GM12891 (cell line): ENCODE results near the gene BCAT1.
A peak's percentile ranks its signal among the peaks of the same experiment; 100 is the strongest.
"Not testable (repeated sequence)": the region's sequence is repeated elsewhere in the genome, so short reads cannot be mapped to it uniquely, and the experiment has no call there.

Experiments
- DNase-seq: peaks from one replicate; pipeline ENCODE4 v3.0.0; 2011; ENCODE audit warnings: low spot score; ENCODE audit not compliant: insufficient read length
- FAIRE-seq: peaks from 2 replicates; lab custom pipeline; 2011; peaks lifted over from hg19 to GRCh38; lab: Jason Lieb, UNC
- PAX5 ChIP-seq: IDR thresholded peaks from 2 replicates; pipeline ENCODE4 v1.6.1; 2011; ENCODE audit warnings: low read length, moderate library complexity, mild to moderate bottlenecking; ENCODE audit not compliant: insufficient read depth, severe bottlenecking
- POLR2A ChIP-seq: IDR thresholded peaks from 2 replicates; pipeline ENCODE4 v1.6.1; 2011; ENCODE audit warnings: low read depth, low read length, control low read depth
- POLR2AphosphoS5 ChIP-seq: IDR thresholded peaks from 2 replicates; pipeline ENCODE4 v1.6.1; 2011; ENCODE audit warnings: low read depth, low read length, control low read depth
- POU2F2 ChIP-seq: IDR thresholded peaks from 2 replicates; pipeline ENCODE4 v1.6.1; 2011; ENCODE audit warnings: low read depth, mild to moderate bottlenecking, control low read depth, low read length, moderate library complexity
- SPI1 ChIP-seq: IDR thresholded peaks from 2 replicates; pipeline ENCODE4 v1.6.1; 2011; ENCODE audit warnings: low read depth, low read length, control low read depth
- TAF1 ChIP-seq: IDR thresholded peaks from 2 replicates; pipeline ENCODE4 v1.6.1; 2011; ENCODE audit warnings: low read depth, low read length, control low read depth

BCAT1 gene

GRCh38 chr12:24928131-24928530 is 20.8 kb downstream of the BCAT1 start:
- no peak for FAIRE-seq
- TF ChIP-seq POLR2AphosphoS5 (no peak), TAF1 (no peak), POU2F2 (no peak), POLR2A (no peak), SPI1 (no peak), PAX5 (no peak)
- no peak for DNase-seq

- FAIRE-seq: not testable (repeated sequence)
Measured at GRCh38 chr12:24926080-24926479, 22.8 kb downstream of the BCAT1 start.

GRCh38 chr12:24922090-24922489 is 26.8 kb downstream of the BCAT1 start:
- DNase-seq (no peak), FAIRE-seq (no peak)
- TF ChIP-seq POLR2AphosphoS5 (no peak), TAF1 (no peak), SPI1 (no peak), PAX5 (no peak), POLR2A (no peak), POU2F2 (no peak)

More at GRCh38 chr12:24926080-24926479, 22.8 kb downstream of the BCAT1 start:
- not testable (repeated sequence) for DNase-seq

GRCh38 chr12:24921251-24922038 is 27.5 kb downstream of the BCAT1 start:
- no peak for DNase-seq
- TF ChIP-seq TAF1: no peak
- no peak for TF ChIP-seq SPI1
- no peak for TF ChIP-seq PAX5
- TF ChIP-seq POLR2A: no peak
- FAIRE-seq: no peak

- TF ChIP-seq TAF1 (no peak), POLR2A (no peak), SPI1 (no peak), POU2F2 (no peak), PAX5 (no peak), POLR2AphosphoS5 (no peak)
- DNase-seq: no peak
- no peak for FAIRE-seq
Measured at GRCh38 chr12:24920141-24920540, 28.8 kb downstream of the BCAT1 start.

- TF ChIP-seq TAF1 (no peak), PAX5 (no peak), POLR2AphosphoS5 (no peak), POLR2A (no peak), POU2F2 (no peak), SPI1 (no peak)
- DNase-seq (no peak), FAIRE-seq (peak; percentile 78)
Measured at GRCh38 chr12:24919346-24920001, 29.4 kb downstream of the BCAT1 start.

- FAIRE-seq (no peak), DNase-seq (no peak)
- no peak for TF ChIP-seq POLR2AphosphoS5
- no peak for TF ChIP-seq POU2F2
- no peak for TF ChIP-seq PAX5
- TF ChIP-seq POLR2A: no peak
- TF ChIP-seq SPI1: no peak
- TF ChIP-seq TAF1: no peak
Measured at GRCh38 chr12:24918596-24918995, 30.3 kb downstream of the BCAT1 start.

- FAIRE-seq: no peak
- DNase-seq: no peak
- TF ChIP-seq POLR2AphosphoS5 (no peak), TAF1 (no peak), POU2F2 (no peak), SPI1 (no peak), POLR2A (no peak), PAX5 (no peak)
Measured at GRCh38 chr12:24915501-24915900, 33.4 kb downstream of the BCAT1 start.

- no peak for TF ChIP-seq TAF1
- DNase-seq: no peak
- FAIRE-seq: no peak
Measured at GRCh38 chr12:24913953-24914352, 34.9 kb downstream of the BCAT1 start.

GRCh38 chr12:24913130-24913529 is 35.8 kb downstream of the BCAT1 start:
- no peak for TF ChIP-seq TAF1
- TF ChIP-seq SPI1: no peak
- TF ChIP-seq POLR2A: no peak
- no peak for TF ChIP-seq POU2F2
- TF ChIP-seq POLR2AphosphoS5: no peak
- TF ChIP-seq PAX5: no peak
- DNase-seq (no peak), FAIRE-seq (peak; percentile 20)

GRCh38 chr12:24911271-24911791 is 37.6 kb downstream of the BCAT1 start:
- FAIRE-seq: no peak
- TF ChIP-seq POLR2A (no peak), TAF1 (no peak), POU2F2 (no peak), PAX5 (no peak), SPI1 (no peak), POLR2AphosphoS5 (no peak)

GRCh38 chr12:24910192-24910591 is 38.7 kb downstream of the BCAT1 start:
- FAIRE-seq, DNase-seq: not testable (repeated sequence)

More at GRCh38 chr12:24911271-24911791, 37.6 kb downstream of the BCAT1 start:
- DNase-seq: no peak
